Mucosa of descending colon (tissue), 3 donors: ENCODE results near the gene PSMC5. TPM values are rescaled to one million over a fixed set of nuclear protein-coding genes. Genes with fewer than 3 reads are reported as not detected.

Source experiments
- ATAC-seq: fragments of 200-7000 bp; cut with Tn5 transposase; one replicate; pipeline ENCODE4 v1.9.1; 2020; ENCODE audit warnings: mild to moderate bottlenecking, moderate library complexity
- DNase-seq, 3 donors: peaks; one replicate each; pipeline ENCODE4 v3.0.0-alpha.2; 2020
- H3K36me3 ChIP-seq: fragments of 200-600 bp; one replicate; pipeline ENCODE4 v1.8.0; 2021; ENCODE audit warnings: low read depth, mild to moderate bottlenecking
- H3K4me1 ChIP-seq: fragments of 200-600 bp; one replicate; pipeline ENCODE4 v1.8.0; 2021; ENCODE audit warnings: low read depth, mild to moderate bottlenecking
- H3K4me3 ChIP-seq: fragments of 200-600 bp; one replicate; pipeline ENCODE4 v1.8.0; 2021; ENCODE audit warnings: mild to moderate bottlenecking
- H3K9me3 ChIP-seq: fragments of 200-600 bp; one replicate; pipeline ENCODE4 v1.8.0; 2021; ENCODE audit warnings: mild to moderate bottlenecking
- intact Hi-C, 2 donors: fragments of 100-400 bp; cut with DNase I in 1 of 2; cut with micrococcal nuclease in 1 of 2; formaldehyde crosslinking; loops; one replicate each; pipeline versions ENCODE4 v1.11.0 to v1.11.1; 2022; cut with DNase I, micrococcal nuclease
- total RNA-seq, 3 donors: library from RNA; stranded (reverse); fragmentation: NEBNext Ultra II Directional in 2 of 3; extraction: Animal tissue kit (Norgen Biotek cat#: 25700) in 2 of 3; gene quantifications; one replicate each; pipeline versions ENCODE4 v1.2.1 to v1.2.4, GENCODE V29; 2021 to 2023
- TF ChIP-seq, protein P1 (sequence below): fragments of 200-600 bp; IDR thresholded peaks from one replicate; pipeline ENCODE4 v1.8.0; 2022; ENCODE audit warnings: antibody characterized with exemption, mild to moderate bottlenecking
- donor health status: DM: no; HTN: no; CAD: no; lungs with moderate emphysema.
- donor health status: DM: no; HTN: no; CAD: no.
- donor health status: DM: no; HTN: yes; CAD: no.

PSMC5 gene
- total RNA-seq, 3 donors from 2014 or later: 73.3 to 151 (median 96.4) TPM

GRCh38 chr17:63816669-63817068 is 10.6 kb upstream of the PSMC5 start:
- DNase-seq (no peak), ATAC-seq (no peak)
- peaks cover 33% of the 10 kb centered on the region for H3K36me3 ChIP-seq
- no peaks in the 10 kb centered on the region for H3K9me3 ChIP-seq
- no peak overlapping the region for H3K4me3 ChIP-seq
- intact Hi-C loops: no loop called here
- peaks cover 3% of the 10 kb centered on the region for H3K4me1 ChIP-seq
- TF ChIP-seq, protein P1, sequence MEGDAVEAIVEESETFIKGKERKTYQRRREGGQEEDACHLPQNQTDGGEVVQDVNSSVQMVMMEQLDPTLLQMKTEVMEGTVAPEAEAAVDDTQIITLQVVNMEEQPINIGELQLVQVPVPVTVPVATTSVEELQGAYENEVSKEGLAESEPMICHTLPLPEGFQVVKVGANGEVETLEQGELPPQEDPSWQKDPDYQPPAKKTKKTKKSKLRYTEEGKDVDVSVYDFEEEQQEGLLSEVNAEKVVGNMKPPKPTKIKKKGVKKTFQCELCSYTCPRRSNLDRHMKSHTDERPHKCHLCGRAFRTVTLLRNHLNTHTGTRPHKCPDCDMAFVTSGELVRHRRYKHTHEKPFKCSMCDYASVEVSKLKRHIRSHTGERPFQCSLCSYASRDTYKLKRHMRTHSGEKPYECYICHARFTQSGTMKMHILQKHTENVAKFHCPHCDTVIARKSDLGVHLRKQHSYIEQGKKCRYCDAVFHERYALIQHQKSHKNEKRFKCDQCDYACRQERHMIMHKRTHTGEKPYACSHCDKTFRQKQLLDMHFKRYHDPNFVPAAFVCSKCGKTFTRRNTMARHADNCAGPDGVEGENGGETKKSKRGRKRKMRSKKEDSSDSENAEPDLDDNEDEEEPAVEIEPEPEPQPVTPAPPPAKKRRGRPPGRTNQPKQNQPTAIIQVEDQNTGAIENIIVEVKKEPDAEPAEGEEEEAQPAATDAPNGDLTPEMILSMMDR: no peak

DNA sequence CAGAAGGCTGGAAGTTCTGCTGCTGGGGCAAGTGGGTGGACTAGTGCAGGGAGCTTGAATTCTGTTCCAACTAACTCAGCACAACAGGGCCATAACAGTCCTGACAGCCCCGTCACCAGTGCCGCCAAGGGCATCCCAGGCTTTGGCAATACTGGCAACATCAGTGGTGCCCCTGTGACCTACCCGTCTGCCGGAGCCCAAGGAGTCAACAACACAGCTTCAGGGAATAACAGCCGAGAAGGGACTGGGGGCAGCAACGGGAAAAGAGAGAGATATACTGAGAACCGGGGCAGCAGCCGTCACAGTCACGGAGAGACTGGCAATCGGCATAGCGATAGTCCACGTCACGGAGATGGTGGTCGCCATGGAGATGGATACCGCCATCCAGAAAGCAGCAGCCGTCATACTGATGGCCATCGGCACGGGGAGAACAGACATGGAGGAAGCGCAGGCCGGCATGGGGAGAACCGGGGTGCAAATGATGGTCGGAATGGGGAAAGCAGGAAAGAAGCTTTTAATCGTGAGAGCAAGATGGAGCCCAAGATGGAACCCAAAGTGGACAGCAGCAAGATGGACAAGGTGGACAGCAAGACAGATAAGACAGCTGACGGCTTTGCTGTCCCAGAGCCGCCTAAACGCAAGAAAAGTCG is 9.4 kb upstream of the PSMC5 start:
- TF ChIP-seq, protein P1: no peak
- no peak for ATAC-seq
- Histone ChIP-seq H3K36me3 (peaks cover 27% of the 10 kb centered on the region), H3K9me3 (no peaks in the 10 kb centered on the region), H3K4me1 (peaks cover 3% of the 10 kb centered on the region), H3K4me3 (no peak overlapping the region)
- intact Hi-C loops: no loop called here
- DNase-seq: no peak

DNA sequence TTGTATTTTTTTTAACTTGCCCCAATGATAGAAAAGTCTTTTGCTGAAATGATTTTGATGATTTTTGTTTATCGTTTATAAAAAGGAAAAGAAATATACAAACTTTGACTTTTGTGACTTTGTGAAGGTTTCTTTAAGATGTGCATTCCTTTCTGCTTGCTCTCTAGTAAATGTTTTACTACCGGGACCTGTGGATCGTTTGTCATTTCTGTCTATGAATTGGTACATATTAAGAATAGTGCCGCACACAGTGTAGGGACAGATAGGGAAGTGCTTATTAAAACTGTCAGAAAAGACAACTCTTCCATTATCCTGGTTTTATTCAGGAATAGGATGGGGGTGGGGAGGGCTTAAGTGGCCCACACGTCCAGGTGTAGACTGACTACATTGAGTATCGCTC is 8.1 kb upstream of the PSMC5 start:
- ATAC-seq (peak; percentile 40), DNase-seq (no peak)
- no peaks in the 10 kb centered on the region for H3K9me3 ChIP-seq
- TF ChIP-seq, protein P1: no peak
- H3K4me1 ChIP-seq: peaks cover 3% of the 10 kb centered on the region
- intact Hi-C loops: no loop called here
- peaks cover 27% of the 10 kb centered on the region for H3K36me3 ChIP-seq
- no peak overlapping the region for H3K4me3 ChIP-seq

GRCh38 chr17:63819585-63820537 is 7.4 kb upstream of the PSMC5 start:
- peaks cover 3% of the 10 kb centered on the region for H3K4me1 ChIP-seq
- intact Hi-C loops: loop anchor here in 1 of 2 donors (10.0 kb wide), 1 partner anchor 45 kb away; the partner anchor contains the start of genes CCDC47 and DDX42

DNA sequence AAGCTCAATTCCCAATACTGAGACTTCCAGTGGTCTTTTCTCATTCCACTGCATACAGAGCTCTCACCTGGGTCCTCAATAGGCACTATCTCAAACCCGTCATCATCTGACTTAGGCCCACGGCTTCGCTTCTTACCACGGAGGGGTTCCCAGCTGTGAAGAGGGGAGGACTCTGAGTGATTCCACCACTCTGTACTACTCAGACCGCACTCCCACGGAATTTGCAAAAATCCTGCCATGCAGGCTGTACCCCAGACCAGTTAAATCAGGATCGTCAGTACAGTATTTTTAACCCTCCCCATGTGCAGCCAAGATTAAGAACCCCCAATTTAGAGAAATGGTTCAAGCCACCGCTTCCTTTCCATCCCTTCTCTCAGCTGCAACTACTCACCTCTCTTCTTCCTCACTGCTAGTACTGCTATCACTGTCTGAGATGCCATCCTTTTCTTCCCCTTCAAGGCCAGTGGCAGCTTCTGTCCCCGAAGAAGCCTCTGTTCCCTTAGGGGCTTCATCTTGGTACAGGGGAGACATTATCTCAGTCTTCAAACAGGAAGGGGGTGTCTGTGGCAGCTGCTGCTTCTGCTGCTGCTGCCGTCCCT is 6.2 kb upstream of the PSMC5 start:
- ATAC-seq: no peak
- peaks cover 6% of the 10 kb centered on the region for H3K4me1 ChIP-seq
- intact Hi-C loops: loop anchor here in 1 of 2 donors (10.0 kb wide), 1 partner anchor 46 kb away; the partner anchor contains the start of genes CCDC47 and DDX42
- DNase-seq: no peak
- TF ChIP-seq, protein P1: no peak
- no peak overlapping the region for H3K4me3 ChIP-seq
- no peaks in the 10 kb centered on the region for H3K9me3 ChIP-seq
- H3K36me3 ChIP-seq: peaks cover 23% of the 10 kb centered on the region

More at GRCh38 chr17:63819585-63820537, 7.4 kb upstream of the PSMC5 start:
- DNase-seq (no peak), ATAC-seq (peak; percentile 53)
- H3K36me3 ChIP-seq: peaks cover 27% of the 10 kb centered on the region
- H3K4me3 ChIP-seq: no peak overlapping the region
- TF ChIP-seq, protein P1: no peak
- no peaks in the 10 kb centered on the region for H3K9me3 ChIP-seq
